MG63 (cell line): ENCODE data around the gene SNX10. TPM values are rescaled to one million over a fixed set of nuclear protein-coding genes. Genes with fewer than 3 reads are reported as not detected.
A peak's percentile ranks its signal among the peaks of the same experiment; 100 is the strongest.

ENCODE experiments used
- DNase-seq: peaks from one replicate; pipeline ENCODE4 v3.0.0-alpha.2; 2020
- H3K27me3 ChIP-seq: fragments of 250-450 bp; sonication (Bioruptor Pico); 2 replicates; pipeline ENCODE4 v1.5.1; 2020; ENCODE audit warnings: mild to moderate bottlenecking, moderate library complexity
- H3K36me3 ChIP-seq: fragments of 250-450 bp; sonication (Bioruptor Pico); 2 replicates; pipeline ENCODE4 v1.5.1; 2020; ENCODE audit warnings: mild to moderate bottlenecking, moderate library complexity
- H3K4me3 ChIP-seq: fragments of 250-450 bp; sonication (Bioruptor Pico); 2 replicates; pipeline ENCODE4 v1.5.1; 2020; ENCODE audit warnings: mild to moderate bottlenecking, moderate library complexity
- H3K9me3 ChIP-seq: fragments of 250-450 bp; sonication (Bioruptor Pico); 2 replicates; pipeline ENCODE4 v1.5.1; 2020; ENCODE audit warnings: mild to moderate bottlenecking, moderate library complexity
- total RNA-seq: library from RNA; depleted of rRNA; stranded (reverse); fragments of >200 nt; shearing (Covaris generic); gene quantifications from 2 replicates; pipeline ENCODE4 v1.2.3, GENCODE V29; 2014; ENCODE audit warnings: low replicate concordance

Gene SNX10
- total RNA-seq, 1 experiment from 2014 or later = 4.4 TPM

DNA sequence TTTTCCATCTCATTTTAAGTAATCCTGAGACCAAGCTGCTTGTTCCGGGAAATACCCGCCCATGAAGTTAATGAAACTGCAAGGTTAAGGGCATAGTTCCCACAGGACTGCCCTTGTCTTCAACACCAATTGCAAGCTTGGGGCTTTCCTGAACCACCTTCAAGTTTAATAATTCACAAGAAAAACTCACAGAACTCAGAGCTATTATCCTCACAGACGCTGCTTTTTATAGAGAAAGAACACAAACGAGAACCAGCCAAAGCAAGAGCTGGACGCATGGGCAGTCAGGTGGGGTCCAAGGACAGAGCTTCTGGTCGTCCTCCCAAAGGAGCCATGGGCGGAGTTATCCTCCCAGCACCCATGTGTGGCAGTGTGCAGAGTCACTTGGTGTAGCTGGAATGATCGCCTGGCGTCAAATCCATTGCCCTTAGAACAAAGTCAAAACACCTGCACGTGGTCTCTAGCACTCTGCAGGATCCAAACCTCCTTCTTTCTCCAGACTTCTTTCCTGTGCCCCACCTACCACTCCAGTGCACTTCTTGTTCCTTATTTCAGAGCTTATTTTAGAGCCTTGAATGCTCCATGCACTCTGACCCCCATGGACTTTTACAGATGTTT, 56.7 kb downstream of the SNX10 start:
- Histone ChIP-seq H3K36me3 (no peaks in the 10 kb centered on the region), H3K4me3 (no peak overlapping the region)

DNA sequence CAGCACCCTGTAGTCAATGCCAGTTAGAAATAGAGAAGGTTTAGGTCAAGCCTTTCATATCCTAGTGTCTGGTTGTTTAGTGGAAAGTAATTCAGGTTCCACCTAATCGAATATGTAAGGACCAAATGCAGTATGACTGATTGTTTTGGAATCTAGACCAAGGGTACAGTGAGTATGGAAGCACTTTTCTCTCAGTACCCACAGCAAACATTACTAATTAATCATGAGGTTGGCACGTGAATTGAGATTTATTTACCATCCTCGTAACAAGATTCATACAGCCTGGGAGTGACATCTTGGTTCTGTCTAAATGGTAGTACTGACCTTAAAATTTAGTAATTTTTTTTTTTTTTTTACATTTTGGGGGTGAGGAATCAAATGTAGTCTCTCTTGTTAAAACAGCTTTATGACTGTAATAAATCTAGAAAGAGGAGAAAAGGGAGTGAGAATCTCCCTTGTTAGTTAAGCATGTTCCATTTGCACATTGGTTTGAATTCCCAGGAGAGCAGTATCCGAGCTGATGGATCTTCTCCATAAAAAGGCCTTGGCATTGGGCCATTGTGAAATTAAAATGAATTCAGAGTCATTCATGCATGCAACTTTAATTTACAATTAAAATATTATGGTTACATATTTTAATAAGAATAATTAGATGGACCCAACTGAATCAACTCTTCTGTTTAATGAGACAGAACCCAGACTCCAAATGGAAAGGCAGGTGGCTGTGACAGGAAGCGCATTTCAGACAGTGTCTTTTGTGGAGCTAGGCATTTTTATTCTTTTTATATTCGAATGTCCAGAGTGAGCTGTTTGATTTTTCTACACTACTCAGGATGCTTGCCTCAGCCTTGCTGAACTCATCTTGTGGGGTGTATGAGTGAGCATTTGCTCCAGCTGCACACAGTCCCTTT, 57.6 kb downstream of the SNX10 start:
- Histone ChIP-seq H3K9me3 (no peaks in the 10 kb centered on the region), H3K36me3 (no peaks in the 10 kb centered on the region), H3K27me3 (no peaks in the 10 kb centered on the region), H3K4me3 (no peak overlapping the region)
- no peak for DNase-seq

More for the DNA sequence above, 56.7 kb downstream of the SNX10 start:
- DNase-seq = no peak
- Histone ChIP-seq H3K27me3 (no peaks in the 10 kb centered on the region), H3K9me3 (no peaks in the 10 kb centered on the region)

DNA sequence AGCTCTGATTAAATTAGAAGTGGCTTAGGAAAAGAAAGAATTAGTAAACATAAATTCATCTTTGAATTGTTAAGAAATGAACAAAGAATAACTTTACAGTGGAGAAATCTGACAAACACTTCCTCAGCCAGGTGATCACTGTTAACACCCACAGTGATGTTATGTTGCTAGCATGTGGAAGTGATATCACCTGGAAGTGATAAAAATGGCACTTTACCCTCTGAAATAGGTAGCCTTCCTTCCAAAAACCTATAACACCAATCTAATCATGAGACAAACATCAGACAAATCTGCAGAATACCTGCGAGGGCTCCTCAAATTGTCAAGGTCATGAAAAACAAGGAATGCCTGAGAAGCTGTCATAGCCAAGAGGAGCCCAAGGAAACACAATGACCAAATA, 59.5 kb downstream of the SNX10 start:
- H3K27me3 ChIP-seq = no peaks in the 10 kb centered on the region
- H3K9me3 ChIP-seq = no peaks in the 10 kb centered on the region
- DNase-seq = no peak
- H3K4me3 ChIP-seq = no peak overlapping the region
- H3K36me3 ChIP-seq = no peaks in the 10 kb centered on the region

DNA sequence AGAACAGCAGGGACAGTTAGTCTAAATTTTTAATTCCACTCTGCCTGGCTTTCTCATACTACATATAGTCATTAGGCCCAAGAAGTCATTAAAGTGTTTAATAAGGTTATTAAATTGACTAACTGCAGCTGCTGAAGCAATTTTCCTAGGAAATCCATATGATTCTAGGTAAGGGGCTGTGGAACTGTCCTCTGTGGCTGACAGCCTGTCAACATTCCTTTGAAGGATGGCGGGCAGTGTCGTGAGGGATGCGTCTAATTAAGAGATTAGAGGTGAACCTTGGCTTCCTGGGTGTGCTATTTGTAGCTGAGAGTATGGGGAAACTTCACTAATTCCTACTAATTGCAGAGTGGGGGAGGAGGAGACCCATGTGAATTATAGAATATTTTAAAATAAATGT, 64.6 kb downstream of the SNX10 start:
- no peaks in the 10 kb centered on the region for H3K27me3 ChIP-seq
- no peak for DNase-seq
- no peaks in the 10 kb centered on the region for H3K9me3 ChIP-seq
- no peak overlapping the region for H3K4me3 ChIP-seq
- no peaks in the 10 kb centered on the region for H3K36me3 ChIP-seq

DNA sequence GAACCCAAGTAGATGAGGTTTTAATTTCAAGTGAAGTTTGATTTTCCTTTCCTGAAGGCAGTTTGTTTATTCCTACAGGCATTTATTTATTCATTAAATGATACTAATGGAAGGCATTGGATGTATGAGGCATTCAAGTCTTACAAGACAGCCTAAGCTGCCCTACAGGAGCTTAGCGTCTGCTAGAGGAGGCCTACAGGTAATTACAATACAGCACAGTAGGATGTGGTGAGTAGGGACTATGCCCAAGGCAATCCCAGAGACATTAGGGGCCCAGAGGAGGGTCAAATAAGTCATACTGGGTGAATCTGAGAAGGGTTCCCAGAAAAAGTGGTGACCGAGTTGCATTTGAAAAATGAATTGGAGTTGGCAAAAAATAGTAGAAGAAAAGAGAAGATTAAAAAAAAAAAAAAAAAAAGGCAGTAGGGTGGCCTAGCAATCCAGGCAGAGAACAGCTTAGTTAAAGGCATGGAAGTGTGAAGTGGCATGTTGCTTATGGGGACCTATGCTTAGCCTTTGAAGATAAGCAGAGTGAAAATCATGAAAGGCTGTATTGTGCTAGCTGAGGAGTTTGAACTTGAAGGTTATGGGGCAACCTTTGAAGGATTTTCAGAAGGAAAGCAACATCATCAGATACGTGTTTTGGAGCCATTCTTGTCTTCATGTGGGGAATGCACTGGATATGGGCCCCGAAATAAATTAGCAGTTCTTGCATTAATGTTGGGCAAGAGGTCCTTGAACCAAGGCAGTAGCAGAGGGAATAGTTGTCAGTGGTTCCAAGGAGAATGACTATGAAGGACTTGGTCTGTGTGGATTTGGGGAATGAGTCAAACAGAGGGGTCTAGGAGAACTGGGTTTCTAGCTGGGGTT, 65.5 kb downstream of the SNX10 start:
- no peak for DNase-seq

DNA sequence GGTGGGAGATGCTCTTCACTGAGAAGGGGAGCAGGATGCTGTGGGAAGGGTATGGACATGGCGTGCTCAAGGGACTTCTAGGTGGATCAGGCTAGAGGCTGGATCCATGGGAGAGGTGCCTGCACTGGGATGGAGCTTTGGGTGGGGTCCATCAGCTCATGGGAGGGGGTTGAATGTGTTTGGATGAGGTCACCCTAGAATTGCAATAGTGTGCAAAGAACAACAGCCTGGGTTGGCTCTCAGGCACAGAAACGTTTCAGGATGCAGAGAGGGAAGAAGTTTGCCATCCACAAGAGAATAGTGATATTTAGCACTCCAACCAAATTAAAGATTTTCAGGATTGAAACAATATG, 66.1 kb downstream of the SNX10 start:
- H3K36me3 ChIP-seq = no peaks in the 10 kb centered on the region
- DNase-seq = no peak

More for the DNA sequence above, 65.5 kb downstream of the SNX10 start:
- Histone ChIP-seq H3K4me3 (no peak overlapping the region), H3K9me3 (no peaks in the 10 kb centered on the region), H3K36me3 (no peaks in the 10 kb centered on the region), H3K27me3 (no peaks in the 10 kb centered on the region)

DNA sequence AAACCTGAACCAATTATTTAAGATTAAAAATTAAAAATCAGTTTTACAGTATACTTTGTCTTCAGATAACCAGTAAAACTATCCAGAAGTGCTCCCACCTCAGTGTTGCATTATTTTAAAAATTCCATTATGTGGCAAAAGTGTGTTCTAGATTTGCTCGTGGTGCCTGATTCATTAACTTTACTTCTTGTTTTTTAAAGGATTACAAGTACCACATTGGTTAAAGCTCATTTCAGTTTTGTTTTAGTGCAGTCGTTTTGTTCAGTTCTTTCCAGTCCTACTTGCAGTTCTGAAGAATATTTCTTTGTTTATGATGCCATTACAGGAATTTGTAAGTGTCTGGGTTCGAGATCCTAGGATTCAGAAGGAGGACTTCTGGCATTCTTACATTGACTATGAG, 69.0 kb downstream of the SNX10 start:
- no peaks in the 10 kb centered on the region for H3K36me3 ChIP-seq
- H3K4me3 ChIP-seq = no peak overlapping the region
- DNase-seq = no peak
- no peaks in the 10 kb centered on the region; the same call in 1 of the 2 replicates for H3K27me3 ChIP-seq
- H3K9me3 ChIP-seq = no peaks in the 10 kb centered on the region

More for the DNA sequence above, 66.1 kb downstream of the SNX10 start:
- H3K4me3 ChIP-seq = no peak overlapping the region
- H3K9me3 ChIP-seq = no peaks in the 10 kb centered on the region
- no peaks in the 10 kb centered on the region for H3K27me3 ChIP-seq

DNA sequence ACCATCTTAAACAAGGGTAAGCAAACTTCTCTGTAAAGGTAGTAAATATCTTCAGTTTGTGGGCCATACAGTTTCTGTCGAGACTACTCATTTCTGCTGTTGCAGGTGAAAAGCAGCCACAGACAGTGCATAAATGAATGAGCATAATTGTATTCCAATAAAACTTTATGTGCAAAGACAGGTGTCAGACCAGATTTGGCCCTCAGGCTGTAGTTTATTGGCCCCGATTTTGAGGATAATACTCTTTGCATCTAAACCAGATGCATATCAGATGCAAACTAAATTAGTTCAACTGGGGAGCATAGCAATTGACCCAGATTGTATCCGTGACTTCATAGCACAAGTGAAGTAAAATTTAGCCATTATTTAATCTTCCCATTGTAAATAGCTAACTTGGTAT, 70.0 kb downstream of the SNX10 start:
- no peaks in the 10 kb centered on the region for H3K36me3 ChIP-seq
- no peaks in the 10 kb centered on the region for H3K9me3 ChIP-seq
- no peaks in the 10 kb centered on the region; the same call in 1 of the 2 replicates for H3K27me3 ChIP-seq

DNA sequence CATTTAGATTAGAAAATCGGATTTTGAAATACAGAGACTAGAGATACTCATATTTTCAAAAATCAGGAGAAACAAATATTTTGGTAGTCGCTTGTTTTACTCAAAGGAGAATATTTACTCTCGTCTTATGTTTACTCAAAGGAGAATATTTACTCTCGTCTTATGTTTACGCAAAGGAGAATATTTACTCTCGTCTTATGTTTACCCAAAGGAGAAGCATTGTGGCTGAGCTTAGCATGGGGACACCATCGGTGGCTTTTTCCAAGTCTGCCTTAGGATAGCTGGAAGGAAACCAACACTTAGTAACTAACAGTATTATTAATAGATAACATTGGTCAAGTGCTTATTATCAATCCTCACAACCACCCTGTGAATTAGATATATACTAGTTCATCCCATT, 71.8 kb downstream of the SNX10 start:
- no peak for DNase-seq
- Histone ChIP-seq H3K27me3 (no peaks in the 10 kb centered on the region; the same call in none of the 2 replicates), H3K36me3 (no peaks in the 10 kb centered on the region), H3K4me3 (no peak overlapping the region), H3K9me3 (no peaks in the 10 kb centered on the region)

More for the DNA sequence above, 70.0 kb downstream of the SNX10 start:
- no peak for DNase-seq
- H3K4me3 ChIP-seq = no peak overlapping the region

DNA sequence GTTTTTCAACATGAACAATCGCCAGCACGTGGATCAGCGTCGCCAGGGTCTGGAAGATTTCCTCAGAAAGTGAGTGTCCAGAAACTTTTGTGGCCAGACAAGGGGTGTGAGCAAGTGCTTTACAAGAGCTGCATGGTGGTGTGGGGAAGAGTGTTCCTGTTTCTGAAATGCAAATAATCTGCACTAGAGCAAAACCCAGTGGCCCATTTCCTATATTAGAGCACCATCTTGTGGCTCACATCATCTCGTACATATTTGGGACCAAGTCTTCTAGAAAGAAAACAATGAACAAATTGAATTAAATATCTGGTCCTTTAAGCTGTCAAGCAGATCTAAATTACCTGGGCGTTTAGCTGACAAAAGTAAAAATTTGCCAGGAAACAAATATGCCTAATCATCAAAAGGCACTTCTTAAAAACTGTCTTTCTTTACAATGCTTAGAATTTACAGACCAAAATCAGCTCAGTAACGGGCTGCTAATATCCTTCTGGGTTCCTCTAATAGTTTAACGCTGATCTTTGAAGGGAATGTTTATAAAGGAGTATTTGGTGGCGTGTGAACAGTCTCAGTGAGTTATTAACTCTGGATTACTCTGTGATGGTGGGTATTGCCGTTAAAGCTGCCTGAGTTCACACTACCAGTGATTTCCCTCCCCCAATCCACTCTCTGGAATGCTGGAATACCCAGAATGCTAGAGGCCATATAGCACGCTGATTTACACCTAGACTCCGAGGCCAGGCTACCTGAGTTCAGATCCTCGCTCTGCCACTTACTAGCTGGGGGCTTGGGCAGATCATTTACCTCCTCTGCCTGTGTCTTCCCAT, 73.6 kb downstream of the SNX10 start:
- Histone ChIP-seq H3K4me3 (no peak overlapping the region), H3K27me3 (peaks cover 4% of the 10 kb centered on the region), H3K9me3 (no peaks in the 10 kb centered on the region), H3K36me3 (no peaks in the 10 kb centered on the region)
- peak; percentile 16 for DNase-seq

DNA sequence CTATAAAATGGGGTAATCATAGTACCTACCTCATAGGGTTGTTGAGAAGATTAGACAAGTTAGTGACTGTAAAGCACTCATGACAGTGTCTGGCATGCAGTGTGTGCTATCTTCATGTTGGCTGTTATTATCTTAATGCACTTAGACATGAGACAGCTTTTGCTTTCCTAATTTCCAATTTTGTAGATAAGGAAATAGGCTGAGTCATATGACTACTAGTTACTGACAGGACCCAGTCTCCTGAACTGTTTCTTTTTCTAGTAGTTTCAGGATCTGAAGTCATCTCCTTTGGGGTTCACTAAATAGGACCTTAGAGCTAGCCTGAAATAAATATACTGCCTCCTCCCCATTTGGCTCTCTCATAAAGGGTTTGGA, 74.2 kb downstream of the SNX10 start:
- Histone ChIP-seq H3K36me3 (no peaks in the 10 kb centered on the region), H3K9me3 (no peaks in the 10 kb centered on the region), H3K27me3 (peaks cover 10% of the 10 kb centered on the region), H3K4me3 (no peak overlapping the region)
- no peak for DNase-seq

DNA sequence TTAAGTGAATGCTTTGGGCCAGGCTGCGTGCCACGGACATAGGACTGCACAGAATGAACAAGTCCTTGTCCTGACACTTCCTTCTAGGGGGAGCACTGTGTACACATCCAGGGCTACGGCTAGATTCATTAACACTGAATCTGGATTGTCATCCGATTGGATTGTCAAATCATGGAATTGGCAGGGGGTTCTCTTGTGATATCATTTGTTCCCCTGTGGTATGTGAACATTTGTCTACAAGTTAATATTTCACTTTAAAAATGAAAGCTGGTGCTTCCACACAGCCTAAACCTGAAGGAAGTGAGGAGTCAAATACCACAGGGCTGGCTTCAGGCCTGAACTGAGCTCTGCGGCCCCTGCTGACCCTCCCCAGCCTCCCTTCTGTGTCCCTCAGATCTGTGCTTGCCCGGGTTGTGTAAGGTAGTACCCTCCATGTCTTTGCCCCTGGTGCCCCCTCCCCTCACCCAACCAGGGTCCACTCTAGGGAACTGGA, 75.6 kb downstream of the SNX10 start:
- H3K4me3 ChIP-seq = no peak overlapping the region
- no peak for DNase-seq
- H3K9me3 ChIP-seq = no peaks in the 10 kb centered on the region
- peaks cover 12% of the 10 kb centered on the region for H3K27me3 ChIP-seq
- no peaks in the 10 kb centered on the region for H3K36me3 ChIP-seq

DNA sequence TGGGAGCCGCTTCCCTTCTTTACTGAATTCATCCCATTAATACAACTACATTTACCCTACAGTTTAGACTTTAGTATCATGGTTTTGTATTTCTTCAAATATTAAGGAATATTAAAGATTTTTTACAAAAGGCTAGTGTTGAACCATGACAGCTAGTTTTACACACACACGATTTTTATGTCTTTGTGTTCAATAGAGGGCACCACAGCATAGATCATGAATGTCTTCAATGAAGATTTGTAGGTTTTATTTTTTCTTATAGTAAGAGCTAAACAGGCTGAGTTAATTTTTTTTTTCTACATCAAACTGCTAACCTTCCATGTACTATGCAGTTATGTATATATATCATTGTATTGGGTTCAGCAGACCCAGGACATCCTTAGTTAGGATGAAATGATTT, 76.9 kb downstream of the SNX10 start:
- no peak overlapping the region for H3K4me3 ChIP-seq
- H3K9me3 ChIP-seq = no peaks in the 10 kb centered on the region
- H3K36me3 ChIP-seq = no peaks in the 10 kb centered on the region
- no peak for DNase-seq
- H3K27me3 ChIP-seq = peaks cover 22% of the 10 kb centered on the region

DNA sequence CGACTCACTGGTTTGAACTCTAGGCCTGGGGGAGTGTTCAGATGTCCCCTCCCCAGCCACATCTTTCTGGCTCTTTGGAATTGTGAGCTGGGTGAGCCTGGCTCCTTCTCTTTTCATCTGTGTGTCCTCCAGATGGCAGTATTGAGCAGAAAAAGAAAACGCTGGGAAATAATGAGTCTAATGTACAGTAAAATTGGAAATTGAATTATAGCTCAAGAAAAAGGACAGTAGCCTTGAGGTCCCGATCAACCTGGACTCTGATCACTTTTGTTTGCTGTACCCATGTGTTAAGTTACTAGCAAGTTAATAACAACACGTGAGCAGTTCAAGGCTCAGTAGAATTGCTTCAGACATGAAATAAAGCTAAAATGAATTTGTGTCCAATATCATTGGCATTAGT, 77.9 kb downstream of the SNX10 start:
- no peak for DNase-seq
- no peaks in the 10 kb centered on the region for H3K9me3 ChIP-seq
- no peak overlapping the region for H3K4me3 ChIP-seq
- no peaks in the 10 kb centered on the region for H3K36me3 ChIP-seq
- peaks cover 32% of the 10 kb centered on the region for H3K27me3 ChIP-seq

DNA sequence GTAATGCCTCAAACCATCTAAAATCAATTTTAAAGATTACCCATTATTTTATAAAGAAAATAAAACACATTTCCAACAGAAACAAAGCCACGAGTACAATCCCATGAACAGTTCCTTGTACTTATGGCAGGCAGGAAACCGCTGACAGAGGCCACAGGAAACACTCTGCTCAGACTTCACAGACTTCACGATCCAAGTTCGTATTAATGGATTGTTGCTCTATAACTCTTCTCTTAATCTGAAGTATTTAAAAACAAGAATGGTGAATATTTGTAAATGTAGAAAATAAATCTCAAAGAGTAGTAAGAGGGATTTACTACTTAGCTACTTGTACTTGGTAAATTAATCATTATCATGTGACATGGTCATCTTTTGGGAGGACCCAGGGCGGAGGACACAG, 78.3 kb downstream of the SNX10 start:
- no peak for DNase-seq
- no peaks in the 10 kb centered on the region for H3K9me3 ChIP-seq
- H3K27me3 ChIP-seq = peaks cover 37% of the 10 kb centered on the region
- H3K4me3 ChIP-seq = no peak overlapping the region
- H3K36me3 ChIP-seq = no peaks in the 10 kb centered on the region

DNA sequence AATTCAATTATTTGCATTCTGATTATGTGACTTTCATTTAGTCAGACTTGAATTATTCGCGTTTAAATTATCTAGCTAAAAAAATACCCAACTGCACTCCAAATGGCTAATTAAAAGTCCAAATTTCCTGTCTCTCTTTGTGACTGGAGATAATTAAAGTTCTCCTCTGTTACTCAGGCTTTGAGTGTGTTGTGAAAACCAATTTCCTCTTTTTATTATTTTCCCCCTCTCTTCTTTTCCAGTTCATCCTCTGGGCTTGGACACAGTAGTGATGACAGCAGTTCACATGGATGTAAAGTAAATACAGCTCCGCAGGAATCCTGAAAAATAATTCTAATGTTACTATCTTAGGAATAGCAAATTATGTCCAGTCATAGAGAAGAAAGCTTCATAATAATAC, 80.6 kb downstream of the SNX10 start:
- H3K9me3 ChIP-seq = no peaks in the 10 kb centered on the region
- H3K36me3 ChIP-seq = no peaks in the 10 kb centered on the region
- peaks cover 58% of the 10 kb centered on the region for H3K27me3 ChIP-seq
- H3K4me3 ChIP-seq = no peak overlapping the region
- DNase-seq = no peak
